Cardiac septum (tissue), 1 donor: ENCODE measurements around the gene ZNF622. TPM values are rescaled to one million over a fixed set of nuclear protein-coding genes. Genes with fewer than 3 reads are reported as not detected.
"Not testable (repeated sequence)": the region's sequence is repeated elsewhere in the genome, so short reads cannot be mapped to it uniquely, and the experiment has no call there.

Experiments
- DNase-seq: peaks from one replicate; pipeline ENCODE4 v3.0.0-alpha.2; 2020; ENCODE audit warnings: low spot score
- intact Hi-C: fragments of 100-400 bp; cut with DNase I; formaldehyde crosslinking; loops from one replicate; pipeline ENCODE4 v1.14.0; 2022
- total RNA-seq: library from RNA; stranded (reverse); fragmentation: NEBNext Ultra II Directional; extraction: Animal tissue kit (Norgen Biotek cat#: 25700); gene quantifications from one replicate; pipeline ENCODE4 v1.2.1, GENCODE V29; 2021
- donor health status: DM: no; HTN: no; CAD: no.

Gene ZNF622
- total RNA-seq, 1 donor from 2014 or later = 49.0 TPM

DNA sequence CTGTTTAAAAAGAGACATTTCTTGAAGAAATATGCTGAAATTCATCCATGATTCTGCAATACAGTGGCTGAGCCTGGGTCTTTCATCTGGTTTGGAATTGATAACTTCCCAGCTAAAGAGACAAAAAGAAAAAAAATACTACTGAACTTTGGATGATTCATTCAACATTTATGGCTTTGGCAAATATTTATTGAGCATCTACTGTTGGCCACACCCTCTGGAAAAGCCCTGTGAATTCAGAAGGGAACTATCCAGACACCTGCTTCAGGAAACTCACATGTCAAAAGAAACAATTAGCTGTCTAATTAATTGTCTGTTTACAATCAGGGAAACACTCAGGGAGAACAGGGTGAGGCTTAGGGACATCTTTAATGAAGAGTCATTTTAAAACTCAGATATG, 17.8 kb upstream of the ZNF622 start:
- intact Hi-C loops = loop anchor here (10.0 kb wide), 1 partner anchor 311 kb away; no protein-coding TSS in a partner anchor
- no peak for DNase-seq

DNA sequence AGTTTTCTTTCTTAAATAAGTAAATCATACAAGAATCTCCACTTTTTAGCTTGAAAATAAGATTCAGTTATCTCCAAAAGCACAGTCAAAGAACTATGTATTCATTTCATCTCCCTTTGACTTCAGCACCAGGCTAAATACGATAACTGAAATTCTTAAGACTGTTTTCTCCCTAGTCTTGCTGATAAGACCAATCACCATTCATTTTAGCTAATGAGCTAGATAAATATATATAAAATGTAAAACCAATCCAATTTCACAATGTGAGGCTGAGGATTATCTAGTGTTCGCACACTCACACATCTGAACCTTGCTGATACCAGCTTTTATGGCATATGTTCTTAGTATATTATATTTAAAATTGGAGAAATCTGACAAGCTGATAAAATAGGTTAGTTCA, 17.3 kb upstream of the ZNF622 start:
- intact Hi-C loops = loop anchor here (10.0 kb wide), 1 partner anchor 312 kb away; no protein-coding TSS in a partner anchor
- no peak for DNase-seq

DNA sequence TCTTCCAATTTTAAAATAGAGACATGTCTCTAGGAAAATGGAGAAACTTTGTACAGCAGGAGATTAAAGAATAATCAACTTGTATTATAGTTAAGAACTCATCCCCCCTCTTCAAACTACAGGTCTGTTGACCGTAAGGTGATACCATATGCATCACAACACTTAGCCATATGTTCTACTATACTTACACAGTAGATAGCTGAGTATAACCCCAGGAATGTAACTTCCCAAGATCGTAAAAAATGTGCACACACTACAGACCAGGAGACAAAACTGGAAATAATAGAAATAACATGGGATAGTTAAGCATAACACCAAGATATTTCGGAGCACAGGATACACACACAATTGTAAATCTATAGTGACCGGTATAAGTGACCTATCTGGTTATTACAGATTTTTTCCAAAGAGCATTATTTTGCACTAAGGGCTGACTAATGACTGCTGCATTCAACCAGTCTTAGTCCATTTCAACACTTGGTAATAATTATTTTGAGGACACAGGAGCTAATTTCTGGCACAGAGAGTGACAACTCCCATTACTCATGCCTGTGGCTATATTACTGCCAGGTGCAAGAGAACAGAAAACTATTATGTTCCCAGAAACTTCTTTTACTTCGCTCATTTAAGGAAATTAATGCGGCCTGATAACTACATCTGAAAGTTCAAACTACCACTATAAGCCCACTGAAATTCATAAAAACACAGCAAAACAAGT, 15.4 kb upstream of the ZNF622 start:
- intact Hi-C loops = loop anchor here (10.0 kb wide), 1 partner anchor 314 kb away; no protein-coding TSS in a partner anchor
- no peak for DNase-seq

DNA sequence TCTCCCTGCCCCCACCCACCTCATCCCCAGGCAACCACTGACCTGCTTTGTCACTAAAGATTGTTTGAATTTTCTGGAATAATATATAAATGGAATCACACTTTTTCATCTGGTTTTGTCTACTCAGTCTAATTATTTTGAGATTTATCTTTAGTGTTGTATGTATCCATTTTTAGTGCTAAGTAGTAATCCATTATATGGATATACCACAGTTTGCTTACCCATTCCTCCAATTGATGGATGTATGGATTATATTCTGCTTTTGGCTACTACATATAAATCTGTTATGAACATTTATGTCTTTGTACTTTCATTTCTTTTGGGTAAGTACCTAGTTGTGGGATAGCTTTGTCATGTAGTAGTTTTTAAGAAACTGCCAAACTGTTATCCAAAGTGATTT, 14.5 kb upstream of the ZNF622 start:
- intact Hi-C loops = loop anchor here (10.0 kb wide), 1 partner anchor 315 kb away; no protein-coding TSS in a partner anchor
- no peak for DNase-seq

DNA sequence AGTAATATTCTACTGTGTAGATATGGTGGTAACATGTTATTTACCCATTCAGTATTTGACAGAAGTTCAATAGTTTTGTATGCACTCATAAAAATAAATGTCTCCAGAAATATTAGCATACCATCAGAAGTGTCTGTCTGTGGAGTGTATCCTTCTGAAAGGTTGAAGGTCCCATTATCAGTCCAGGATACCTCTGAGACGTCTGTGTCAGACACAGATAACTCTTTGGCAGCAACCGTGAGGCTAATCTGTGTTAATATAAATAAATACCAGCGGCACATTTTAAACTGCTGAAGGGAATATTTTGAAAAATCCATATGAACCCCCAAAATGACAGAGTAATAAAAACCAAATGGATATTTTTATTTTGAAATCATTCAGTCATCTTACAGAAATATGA, 11.9 kb upstream of the ZNF622 start:
- intact Hi-C loops = no loop called here
- no peak for DNase-seq

DNA sequence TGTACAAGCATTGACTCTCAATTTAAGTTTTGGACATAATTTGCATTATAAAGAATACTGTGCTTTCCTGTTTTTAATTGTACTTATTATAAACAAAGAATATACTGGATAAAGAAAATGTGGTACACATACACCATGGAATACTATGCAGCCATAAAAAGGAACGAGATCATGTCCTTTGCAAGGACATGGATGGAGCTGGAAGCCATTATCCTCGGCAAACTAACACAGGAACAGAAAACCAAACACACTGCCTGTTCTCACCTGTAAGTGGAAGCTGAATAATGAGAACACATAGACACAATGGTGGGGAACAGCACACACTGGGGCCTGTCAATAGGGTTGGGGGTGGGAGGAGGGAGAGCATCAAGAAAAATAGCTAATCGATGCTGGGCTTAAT, 10.8 kb upstream of the ZNF622 start:
- DNase-seq, intact Hi-C loops: not testable (repeated sequence)

DNA sequence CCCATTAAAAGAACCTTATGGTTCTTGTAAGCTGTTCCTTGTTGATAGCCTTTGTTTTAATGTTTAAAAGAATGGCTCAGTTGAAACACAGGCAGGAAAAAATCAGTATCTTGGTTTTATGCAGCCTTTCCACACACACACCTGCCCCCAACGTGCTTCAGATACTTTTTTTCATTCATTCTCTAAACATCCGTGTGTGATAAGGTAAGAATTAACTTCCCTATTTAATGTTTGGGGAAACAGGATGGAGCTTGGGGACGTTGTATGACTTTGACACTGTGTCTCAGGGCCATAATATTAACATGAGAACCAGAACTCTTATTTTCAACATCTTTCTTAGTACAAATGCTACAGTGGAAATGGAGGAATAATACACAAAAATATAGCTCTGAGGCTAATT, 5.8 kb upstream of the ZNF622 start:
- DNase-seq = no peak
- intact Hi-C loops = no loop called here

DNA sequence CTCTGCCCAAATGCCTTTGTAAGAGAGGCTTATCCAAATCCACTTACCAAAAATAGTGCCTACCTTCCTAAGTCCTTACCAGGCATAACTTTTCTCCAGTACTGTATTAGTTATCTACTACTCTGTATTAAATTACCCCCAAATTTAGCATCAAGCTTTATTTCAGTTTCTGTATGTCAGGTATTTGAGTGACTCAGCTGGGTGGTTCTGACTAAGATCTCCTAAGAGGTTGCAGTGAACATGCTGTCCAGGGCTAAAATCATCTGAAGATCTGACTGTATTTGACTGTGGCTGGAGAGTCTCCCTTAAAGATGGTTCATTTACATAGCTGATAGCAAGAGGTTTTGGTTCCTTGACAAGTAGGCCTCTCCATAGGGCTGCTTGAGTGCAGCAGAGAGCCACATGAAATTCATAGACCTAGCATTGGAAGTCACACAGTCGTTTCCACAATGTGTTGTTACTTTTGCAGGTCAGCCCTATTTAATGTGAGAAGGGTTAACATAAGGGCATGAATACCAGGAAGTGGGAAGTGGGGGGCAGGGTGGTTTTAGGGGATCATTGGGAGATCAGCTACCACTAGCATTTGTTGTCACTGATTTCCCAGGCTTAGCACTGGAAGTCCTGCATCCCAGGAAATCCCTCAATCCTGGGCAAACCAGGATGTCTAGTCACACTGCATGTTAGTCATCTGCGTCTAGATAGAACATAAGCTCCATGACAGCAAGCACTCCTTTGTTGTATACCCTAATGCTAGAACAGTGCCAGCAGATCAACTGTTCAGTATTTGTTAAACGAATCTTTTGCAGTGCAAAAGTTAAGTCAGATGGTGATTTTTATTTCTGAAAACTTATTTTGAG, 2.0 kb upstream of the ZNF622 start:
- intact Hi-C loops = loop anchor here (2.0 to 5.0 kb wide), 3 partner anchors 21 to 200 kb away; no protein-coding TSS in a partner anchor
- DNase-seq = no peak

DNA sequence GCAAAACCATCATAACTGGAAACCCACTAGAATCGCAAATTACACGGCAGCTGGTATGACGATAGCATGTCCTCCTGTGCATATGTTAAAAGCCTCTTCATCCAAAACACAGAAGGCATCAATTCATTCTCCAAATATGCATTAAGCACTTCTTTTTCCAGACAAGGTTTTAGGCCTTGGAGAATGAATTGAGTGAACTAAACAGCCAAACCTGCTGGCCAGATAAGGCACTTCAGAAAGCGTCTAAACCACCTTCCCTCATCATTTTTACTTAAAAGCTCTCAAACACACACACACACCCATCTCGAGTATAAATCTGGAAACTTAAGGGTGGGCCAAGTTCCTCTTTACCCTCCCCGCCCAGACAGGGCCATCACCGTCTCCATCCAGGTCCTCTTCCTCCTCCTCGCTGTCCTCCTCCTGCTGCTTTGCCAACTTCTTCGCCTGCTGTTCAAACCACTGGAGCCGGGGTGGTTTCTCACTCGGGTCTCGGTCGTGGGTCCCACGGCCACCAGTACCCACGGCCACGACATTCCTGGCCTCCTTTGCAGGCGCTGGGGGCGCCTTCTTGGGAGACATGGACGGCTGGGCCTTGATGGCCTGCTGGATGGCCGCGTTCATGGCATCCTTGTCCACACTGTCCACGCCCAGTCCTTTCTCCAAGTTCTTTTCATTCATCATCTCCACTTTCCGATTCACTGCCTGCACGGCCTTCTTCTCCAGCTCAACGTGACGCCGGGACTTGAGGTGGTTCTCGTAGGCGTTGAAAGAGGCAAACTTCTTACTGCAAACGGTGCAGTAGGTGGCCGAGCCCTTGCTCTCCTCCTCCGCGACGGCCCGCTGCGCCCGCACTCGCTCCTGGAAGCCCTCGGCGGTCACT, 696 bp downstream of the ZNF622 start:
- intact Hi-C loops = loop anchor here (5.0 kb wide), 1 partner anchor 202 kb away; no protein-coding TSS in a partner anchor
- DNase-seq = peak; percentile 73

DNA sequence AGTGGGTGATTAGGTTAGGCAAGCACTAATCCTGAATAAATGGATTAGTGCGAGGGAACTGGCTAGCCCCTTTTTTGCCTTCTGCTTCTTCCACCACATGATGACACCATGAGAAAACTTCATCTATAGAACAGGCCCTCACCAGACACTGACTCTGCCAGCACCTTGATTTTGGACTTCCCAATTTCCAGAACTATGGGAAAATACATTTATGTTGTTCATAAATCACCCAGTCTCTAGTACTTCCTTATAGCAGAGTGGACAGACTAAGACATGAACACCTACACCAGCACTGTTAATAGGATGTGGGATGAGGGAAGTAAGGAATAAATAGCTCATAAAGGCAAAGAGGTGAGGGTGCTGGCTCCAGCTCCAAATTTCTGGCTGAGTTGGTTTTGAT, 1.4 kb downstream of the ZNF622 start:
- DNase-seq = no peak
- intact Hi-C loops = no loop called here

DNA sequence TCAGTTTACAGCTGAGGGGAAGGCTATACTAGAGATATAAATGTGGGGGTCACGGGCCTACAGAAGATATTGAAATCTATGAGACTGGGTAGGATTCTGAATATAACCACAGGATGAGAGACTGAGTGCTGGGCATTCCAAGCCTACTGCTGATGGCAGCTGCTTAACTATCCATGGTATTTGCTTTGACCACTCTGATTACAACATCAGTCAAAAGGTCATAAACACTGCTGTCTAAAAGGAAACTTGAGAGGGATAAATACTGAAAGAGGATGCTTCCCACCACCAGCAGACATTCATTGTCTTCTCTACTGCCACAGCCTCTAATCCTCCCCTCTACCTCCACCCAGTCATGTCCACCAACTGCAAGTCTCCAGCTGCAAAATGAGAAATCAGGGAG, 3.8 kb downstream of the ZNF622 start:
- intact Hi-C loops = no loop called here
- DNase-seq = no peak

DNA sequence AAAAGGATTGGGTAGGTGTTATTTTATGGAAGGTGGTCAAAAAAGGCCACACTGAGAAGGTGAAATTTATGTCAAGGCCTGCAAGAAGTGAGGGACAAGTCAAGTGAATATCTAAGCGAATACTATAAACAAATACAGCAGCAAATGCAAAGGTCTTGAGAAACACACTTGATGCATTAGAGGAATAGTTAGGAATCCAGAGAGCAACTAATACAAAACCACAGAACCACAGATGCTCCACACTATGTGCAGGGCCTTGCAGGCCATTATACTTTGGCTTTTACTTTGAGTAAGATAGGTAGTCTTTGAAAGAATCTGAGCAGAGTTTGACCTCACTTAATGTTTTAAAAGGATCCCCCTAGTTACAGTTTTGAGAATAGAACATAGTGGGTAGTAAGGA, 4.6 kb downstream of the ZNF622 start:
- DNase-seq = no peak
- intact Hi-C loops = no loop called here

DNA sequence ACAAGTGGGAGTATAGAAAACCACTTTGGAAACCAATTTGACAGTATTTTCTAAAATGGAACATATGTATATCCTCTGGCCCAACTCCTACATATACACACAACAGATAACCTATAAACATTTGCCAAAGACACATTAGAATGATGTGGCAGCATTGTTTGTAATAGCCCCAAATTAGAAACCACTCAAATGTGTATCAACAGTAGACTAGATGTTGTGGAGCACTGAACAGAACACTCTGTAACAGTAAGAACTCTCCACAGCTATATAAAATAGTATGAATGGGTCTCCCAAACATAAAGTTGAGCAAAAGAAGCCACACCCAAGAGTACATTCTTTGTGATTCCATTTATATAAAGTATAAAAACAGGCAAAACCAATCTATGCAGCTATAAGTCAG, 6.1 kb downstream of the ZNF622 start:
- intact Hi-C loops = loop anchor here (5.0 to 10.0 kb wide), 3 partner anchors 112 to 625 kb away; no protein-coding TSS in a partner anchor
- DNase-seq = no peak

DNA sequence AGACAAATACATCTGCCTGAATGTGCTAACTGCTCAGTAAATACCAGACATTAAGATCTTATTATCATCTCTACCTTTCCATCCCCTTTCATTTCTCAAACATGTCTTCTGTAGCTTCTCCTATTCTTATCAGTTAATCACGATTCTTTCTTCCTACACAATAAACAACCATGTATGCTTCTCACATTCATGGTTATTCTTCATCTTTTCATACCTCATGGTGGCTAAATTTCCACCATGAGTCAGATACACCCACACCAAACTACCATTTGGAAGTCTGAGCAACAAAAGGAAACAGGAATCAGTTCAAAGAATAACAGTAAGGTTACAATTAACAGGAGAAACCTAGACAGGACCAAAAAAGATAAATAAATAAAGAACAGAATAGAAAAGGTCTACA, 7.7 kb downstream of the ZNF622 start:
- DNase-seq = no peak
- intact Hi-C loops = loop anchor here (5.0 to 10.0 kb wide), 3 partner anchors 111 to 623 kb away; no protein-coding TSS in a partner anchor

DNA sequence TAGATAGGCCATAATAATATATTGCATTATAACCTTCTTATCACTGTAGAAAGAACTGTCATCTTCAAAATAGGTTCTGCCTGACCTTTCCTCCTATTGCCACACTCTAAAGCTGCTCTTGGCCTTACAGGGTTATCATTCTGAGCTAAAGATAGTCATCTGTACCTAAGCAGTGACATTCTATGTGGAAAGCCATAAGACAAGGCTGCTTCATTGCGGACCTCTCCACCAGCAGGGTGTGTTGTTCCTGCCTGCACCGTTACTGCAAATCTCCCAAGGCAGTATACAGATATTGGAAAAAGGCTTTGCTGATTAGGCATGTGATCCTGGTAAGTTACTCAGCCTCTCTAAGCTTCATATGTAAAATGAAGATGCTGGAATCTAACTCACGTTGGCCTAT, 8.1 kb downstream of the ZNF622 start:
- DNase-seq = no peak
- intact Hi-C loops = loop anchor here (5.0 to 10.0 kb wide), 3 partner anchors 110 to 623 kb away; no protein-coding TSS in a partner anchor

DNA sequence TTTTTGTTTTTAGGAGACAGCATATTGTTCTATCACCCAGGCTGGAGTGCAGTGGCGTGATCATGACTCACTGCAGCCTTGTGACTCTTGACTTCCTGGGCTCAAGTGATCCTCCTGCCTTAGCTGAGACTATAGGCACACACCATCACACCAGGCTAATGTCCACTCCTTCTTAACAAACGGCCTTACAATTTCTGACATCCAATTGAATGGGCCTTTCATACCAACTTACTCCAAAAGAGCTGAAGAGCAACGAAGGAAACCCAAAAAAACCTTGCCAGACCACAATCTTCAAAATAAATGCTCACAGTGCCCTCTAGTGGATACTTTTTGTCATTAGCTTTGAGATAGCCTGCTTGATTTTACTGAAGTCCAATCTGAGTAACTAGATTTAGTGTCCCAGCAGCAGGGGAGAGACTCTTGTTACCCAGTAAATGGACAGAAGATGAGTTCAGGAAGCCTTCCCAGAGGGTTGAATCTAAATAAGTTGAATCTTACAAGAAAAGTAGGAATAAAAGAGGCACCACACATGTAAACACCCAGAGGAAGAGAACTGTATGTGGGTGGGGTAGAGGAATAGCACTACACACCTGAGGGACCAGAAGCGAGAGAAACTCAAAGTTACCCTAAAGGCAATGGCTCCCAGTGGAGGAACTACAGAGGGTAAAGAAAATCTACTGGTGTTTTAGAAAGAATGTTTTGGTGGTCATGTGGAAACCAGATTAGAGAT, 9.3 kb downstream of the ZNF622 start:
- intact Hi-C loops = loop anchor here (5.0 to 10.0 kb wide), 3 partner anchors 109 to 621 kb away; no protein-coding TSS in a partner anchor
- DNase-seq = no peak

DNA sequence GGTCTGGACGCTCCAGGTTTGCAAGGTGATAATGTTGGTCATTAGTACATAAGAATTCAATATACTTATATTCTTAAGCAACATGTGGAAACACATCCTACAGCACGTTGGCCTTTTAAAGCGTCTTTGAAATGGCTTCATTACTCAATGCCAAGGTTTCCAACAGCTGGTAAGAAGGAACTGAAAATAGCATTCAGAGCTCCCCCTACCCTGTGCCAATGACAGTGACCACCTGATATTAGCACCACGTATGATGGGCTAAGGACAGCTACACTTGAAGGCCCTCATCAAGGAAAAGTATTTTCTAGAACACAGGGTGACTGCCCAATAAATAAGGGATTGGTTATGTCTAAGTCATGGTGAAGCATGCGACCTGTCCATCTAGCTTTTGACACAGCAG, 9.9 kb downstream of the ZNF622 start:
- intact Hi-C loops = loop anchor here (2.0 to 10.0 kb wide), 4 partner anchors 108 to 621 kb away; no protein-coding TSS in a partner anchor

DNA sequence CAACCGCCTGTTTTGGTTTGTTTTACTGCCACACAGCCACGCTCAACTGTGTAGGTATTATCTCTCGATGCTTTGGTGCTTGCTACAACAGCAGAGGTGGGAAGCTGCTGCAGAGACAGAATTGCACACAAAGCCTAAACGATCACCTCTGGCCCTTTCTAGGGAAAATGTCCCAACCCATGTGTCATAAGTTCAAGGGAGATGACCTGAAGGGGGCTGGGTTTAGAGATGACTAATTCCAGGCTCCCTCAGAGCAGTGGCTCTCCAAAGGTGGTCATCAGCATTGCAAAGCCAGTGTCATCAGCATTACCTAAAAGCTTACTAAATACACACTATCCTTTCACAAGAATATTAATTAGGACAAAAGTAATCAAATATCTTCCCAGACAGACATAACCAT, 10.9 kb downstream of the ZNF622 start:
- DNase-seq = no peak
- intact Hi-C loops = loop anchor here (2.0 to 10.0 kb wide), 5 partner anchors 107 to 620 kb away; partner anchors contain the start of gene MARCHF11

More for the DNA sequence above, 9.9 kb downstream of the ZNF622 start:
- no peak for DNase-seq
